Measurements from ENCODE around the gene APOBEC4. TPM values are rescaled to one million over a fixed set of nuclear protein-coding genes. Genes with fewer than 3 reads are reported as not detected.
A peak's percentile ranks its signal among the peaks of the same experiment; 100 is the strongest.

APOBEC4 gene
- total and polyA plus RNA-seq, 2 of the 13 experiments (the other 11 are each of a cell fraction or from before 2014, with no cell fraction given) = not detected

DNA sequence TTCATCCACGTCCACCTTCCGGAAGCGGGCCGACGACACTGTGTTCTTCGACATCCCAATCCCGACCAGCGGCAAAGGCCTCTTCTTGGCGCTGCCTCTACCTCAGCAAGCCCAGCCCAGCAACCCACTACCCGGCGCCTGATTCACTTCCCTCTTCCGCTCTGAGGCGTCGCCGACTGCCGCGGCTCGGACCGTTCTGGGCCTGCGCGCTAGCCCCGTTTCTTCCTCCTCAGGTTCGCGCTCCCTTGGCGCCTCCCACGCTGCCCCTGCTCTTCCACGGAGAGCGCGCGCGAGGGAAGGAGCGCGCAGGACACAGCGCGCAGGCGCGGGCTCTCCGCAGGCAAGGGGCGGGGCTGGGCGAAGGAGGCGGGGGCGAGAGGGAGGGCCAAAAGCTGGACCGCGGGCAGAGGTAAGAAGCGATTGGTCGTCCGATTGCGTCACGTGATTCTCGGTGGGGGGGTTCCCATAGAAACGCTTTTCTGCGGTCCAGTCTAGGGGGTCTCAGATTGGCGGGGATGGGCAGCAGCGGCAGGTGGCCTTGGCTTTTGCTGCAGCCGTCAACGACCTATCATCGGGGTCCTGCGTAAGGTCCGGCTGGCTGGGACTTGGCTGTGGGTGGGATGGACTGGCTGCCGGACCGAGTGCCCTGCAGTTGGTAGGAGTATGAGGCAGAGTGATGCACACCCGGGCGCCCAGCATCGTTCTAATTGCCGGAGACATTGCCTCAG lies 17.3 kb downstream of the APOBEC4 start, which contains the start of gene ARPC5 (continued):
- TF ChIP-seq, protein P1, sequence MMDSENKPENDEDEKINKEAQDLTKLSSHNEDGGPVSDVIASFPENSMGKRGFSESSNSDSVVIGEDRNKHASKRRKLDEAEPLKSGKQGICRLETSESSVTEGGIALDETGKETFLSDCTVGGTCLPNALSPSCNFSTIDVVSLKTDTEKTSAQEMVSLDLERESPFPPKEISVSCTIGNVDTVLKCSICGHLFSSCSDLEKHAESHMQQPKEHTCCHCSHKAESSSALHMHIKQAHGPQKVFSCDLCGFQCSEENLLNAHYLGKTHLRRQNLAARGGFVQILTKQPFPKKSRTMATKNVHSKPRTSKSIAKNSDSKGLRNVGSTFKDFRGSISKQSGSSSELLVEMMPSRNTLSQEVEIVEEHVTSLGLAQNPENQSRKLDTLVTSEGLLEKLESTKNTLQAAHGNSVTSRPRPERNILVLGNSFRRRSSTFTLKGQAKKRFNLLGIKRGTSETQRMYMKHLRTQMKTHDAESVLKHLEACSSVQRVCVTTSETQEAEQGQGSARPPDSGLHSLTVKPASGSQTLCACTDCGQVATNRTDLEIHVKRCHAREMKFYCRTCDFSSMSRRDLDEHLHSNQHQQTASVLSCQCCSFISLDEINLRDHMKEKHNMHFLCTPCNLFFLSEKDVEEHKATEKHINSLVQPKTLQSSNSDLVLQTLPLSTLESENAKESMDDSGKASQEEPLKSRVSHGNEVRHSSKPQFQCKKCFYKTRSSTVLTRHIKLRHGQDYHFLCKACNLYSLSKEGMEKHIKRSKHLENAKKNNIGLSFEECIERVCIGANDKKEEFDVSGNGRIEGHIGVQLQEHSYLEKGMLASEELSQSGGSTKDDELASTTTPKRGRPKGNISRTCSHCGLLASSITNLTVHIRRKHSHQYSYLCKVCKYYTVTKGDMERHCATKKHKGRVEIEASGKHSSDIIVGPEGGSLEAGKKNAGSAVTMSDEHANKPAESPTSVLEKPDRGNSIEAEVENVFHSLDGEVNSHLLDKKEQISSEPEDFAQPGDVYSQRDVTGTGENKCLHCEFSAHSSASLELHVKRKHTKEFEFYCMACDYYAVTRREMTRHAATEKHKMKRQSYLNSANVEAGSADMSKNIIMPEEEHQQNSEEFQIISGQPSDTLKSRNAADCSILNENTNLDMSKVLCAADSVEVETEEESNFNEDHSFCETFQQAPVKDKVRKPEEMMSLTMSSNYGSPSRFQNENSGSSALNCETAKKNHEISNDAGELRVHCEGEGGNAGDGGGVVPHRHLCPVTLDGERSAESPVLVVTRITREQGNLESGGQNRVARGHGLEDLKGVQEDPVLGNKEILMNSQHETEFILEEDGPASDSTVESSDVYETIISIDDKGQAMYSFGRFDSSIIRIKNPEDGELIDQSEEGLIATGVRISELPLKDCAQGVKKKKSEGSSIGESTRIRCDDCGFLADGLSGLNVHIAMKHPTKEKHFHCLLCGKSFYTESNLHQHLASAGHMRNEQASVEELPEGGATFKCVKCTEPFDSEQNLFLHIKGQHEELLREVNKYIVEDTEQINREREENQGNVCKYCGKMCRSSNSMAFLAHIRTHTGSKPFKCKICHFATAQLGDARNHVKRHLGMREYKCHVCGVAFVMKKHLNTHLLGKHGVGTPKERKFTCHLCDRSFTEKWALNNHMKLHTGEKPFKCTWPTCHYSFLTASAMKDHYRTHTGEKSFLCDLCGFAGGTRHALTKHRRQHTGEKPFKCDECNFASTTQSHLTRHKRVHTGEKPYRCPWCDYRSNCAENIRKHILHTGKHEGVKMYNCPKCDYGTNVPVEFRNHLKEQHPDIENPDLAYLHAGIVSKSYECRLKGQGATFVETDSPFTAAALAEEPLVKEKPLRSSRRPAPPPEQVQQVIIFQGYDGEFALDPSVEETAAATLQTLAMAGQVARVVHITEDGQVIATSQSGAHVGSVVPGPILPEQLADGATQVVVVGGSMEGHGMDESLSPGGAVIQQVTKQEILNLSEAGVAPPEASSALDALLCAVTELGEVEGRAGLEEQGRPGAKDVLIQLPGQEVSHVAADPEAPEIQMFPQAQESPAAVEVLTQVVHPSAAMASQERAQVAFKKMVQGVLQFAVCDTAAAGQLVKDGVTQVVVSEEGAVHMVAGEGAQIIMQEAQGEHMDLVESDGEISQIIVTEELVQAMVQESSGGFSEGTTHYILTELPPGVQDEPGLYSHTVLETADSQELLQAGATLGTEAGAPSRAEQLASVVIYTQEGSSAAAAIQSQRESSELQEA (CRISPR knock-in tag; IDR thresholded peaks at IDR 0.05; ENCODE audit: not compliant biosample characterization) = peak; percentile 15
- no peak for TF ChIP-seq PLRG1 (conservative IDR thresholded peaks at IDR 0.05)
- no peak for TF ChIP-seq SRSF4 (IDR thresholded peaks at IDR 0.05; ENCODE audit: low read depth, low read length, poor library complexity, severe bottlenecking)
- TF ChIP-seq, protein P2, sequence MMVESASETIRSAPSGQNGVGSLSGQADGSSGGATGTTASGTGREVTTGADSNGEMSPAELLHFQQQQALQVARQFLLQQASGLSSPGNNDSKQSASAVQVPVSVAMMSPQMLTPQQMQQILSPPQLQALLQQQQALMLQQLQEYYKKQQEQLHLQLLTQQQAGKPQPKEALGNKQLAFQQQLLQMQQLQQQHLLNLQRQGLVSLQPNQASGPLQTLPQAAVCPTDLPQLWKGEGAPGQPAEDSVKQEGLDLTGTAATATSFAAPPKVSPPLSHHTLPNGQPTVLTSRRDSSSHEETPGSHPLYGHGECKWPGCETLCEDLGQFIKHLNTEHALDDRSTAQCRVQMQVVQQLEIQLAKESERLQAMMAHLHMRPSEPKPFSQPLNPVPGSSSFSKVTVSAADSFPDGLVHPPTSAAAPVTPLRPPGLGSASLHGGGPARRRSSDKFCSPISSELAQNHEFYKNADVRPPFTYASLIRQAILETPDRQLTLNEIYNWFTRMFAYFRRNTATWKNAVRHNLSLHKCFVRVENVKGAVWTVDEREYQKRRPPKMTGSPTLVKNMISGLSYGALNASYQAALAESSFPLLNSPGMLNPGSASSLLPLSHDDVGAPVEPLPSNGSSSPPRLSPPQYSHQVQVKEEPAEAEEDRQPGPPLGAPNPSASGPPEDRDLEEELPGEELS (CRISPR knock-in tag; IDR thresholded peaks at IDR 0.05) = peak; percentile 45; the same call in 1 of the 2 replicates
- TF ChIP-seq ETV5 (CRISPR knock-in tag; IDR thresholded peaks at IDR 0.05; ENCODE audit: borderline replicate concordance) = peak; percentile 49; the same call in 1 of the 2 replicates
- TF ChIP-seq HNF4G (IDR thresholded peaks at IDR 0.05; ENCODE audit: borderline replicate concordance, low read depth, low read length) = no peak
- TF ChIP-seq HNF4G (CRISPR knock-in tag; IDR thresholded peaks at IDR 0.05; ENCODE audit: borderline replicate concordance, low read depth) = no peak
- TF ChIP-seq ZNF577 (CRISPR knock-in tag; IDR thresholded peaks at IDR 0.05; ENCODE audit: borderline replicate concordance, low read depth) = no peak
- TF ChIP-seq ZNF652 (CRISPR knock-in tag; IDR thresholded peaks at IDR 0.05; ENCODE audit: borderline replicate concordance, low read depth) = no peak
- no peak for TF ChIP-seq SIX1 (CRISPR knock-in tag; IDR thresholded peaks at IDR 0.05; ENCODE audit: borderline replicate concordance)
- no peak for TF ChIP-seq DNMT3B (CRISPR knock-in tag; conservative IDR thresholded peaks at IDR 0.05)
- TF ChIP-seq KLF11 (CRISPR knock-in tag; IDR thresholded peaks at IDR 0.05) = no peak; the same call in 1 of the 2 replicates
- TF ChIP-seq MEIS1 (CRISPR knock-in tag; IDR thresholded peaks at IDR 0.05; ENCODE audit: borderline replicate concordance) = peak; percentile 36; the same call in 1 of the 2 replicates
- TF ChIP-seq, protein P3, sequence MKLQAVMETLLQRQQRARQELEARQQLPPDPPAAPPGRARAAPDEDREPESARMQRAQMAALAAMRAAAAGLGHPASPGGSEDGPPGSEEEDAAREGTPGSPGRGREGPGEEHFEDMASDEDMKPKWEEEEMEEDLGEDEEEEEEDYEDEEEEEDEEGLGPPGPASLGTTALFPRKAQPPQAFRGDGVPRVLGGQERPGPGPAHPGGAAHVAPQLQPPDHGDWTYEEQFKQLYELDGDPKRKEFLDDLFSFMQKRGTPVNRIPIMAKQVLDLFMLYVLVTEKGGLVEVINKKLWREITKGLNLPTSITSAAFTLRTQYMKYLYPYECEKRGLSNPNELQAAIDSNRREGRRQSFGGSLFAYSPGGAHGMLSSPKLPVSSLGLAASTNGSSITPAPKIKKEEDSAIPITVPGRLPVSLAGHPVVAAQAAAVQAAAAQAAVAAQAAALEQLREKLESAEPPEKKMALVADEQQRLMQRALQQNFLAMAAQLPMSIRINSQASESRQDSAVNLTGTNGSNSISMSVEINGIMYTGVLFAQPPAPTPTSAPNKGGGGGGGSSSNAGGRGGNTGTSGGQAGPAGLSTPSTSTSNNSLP (IDR thresholded peaks at IDR 0.05; ENCODE audit: low read depth, low read length) = no peak
- peak; percentile 68; the same call in 1 of the 3 replicates for TF ChIP-seq MXI1 (IDR thresholded peaks at IDR 0.05; ENCODE audit: borderline replicate concordance, low read depth, low read length)
- no peak for TF ChIP-seq SIX4 (CRISPR knock-in tag; IDR thresholded peaks at IDR 0.05)
- TF ChIP-seq, protein P4, sequence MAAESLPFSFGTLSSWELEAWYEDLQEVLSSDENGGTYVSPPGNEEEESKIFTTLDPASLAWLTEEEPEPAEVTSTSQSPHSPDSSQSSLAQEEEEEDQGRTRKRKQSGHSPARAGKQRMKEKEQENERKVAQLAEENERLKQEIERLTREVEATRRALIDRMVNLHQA (CRISPR knock-in tag; IDR thresholded peaks at IDR 0.05) = no peak
